HepG2 (cell line): ENCODE results near the gene PKLR. TPM values are rescaled to one million over a fixed set of nuclear protein-coding genes. Genes with fewer than 3 reads are reported as not detected.
A peak's percentile ranks its signal among the peaks of the same experiment; 100 is the strongest.

Source experiments
- BCL6 ChIP-seq: IDR thresholded peaks from 2 replicates; pipeline ENCODE4 v1.6.1; 2016; ENCODE audit warnings: missing genetic modification reagents, missing compliant biosample characterization
- BRCA1 ChIP-seq: sonication (generic); formaldehyde crosslinking; IDR thresholded peaks from 2 replicates; pipeline ENCODE4 v1.4.0; 2020; ENCODE audit warnings: missing genetic modification reagents
- FOXA3 ChIP-seq: IDR thresholded peaks from 2 replicates; pipeline ENCODE4 v1.6.1; 2016; ENCODE audit warnings: missing genetic modification reagents, missing compliant biosample characterization
- FOXC1 ChIP-seq: sonication (generic); formaldehyde crosslinking; IDR thresholded peaks from 2 replicates; pipeline ENCODE4 v1.8.0; 2022; ENCODE audit warnings: mild to moderate bottlenecking, missing genetic modification reagents, borderline replicate concordance
- MYC ChIP-seq: sonication (generic); formaldehyde crosslinking; IDR thresholded peaks from 2 replicates; pipeline ENCODE4 v1.9.0; 2021; ENCODE audit warnings: missing genetic modification reagents, borderline replicate concordance
- RAD51 ChIP-seq: fragments of 450-650 bp; IDR thresholded peaks from 2 replicates; pipeline ENCODE4 v1.6.1; 2016; ENCODE audit warnings: borderline replicate concordance
- RFXAP ChIP-seq: sonication (generic); formaldehyde crosslinking; IDR thresholded peaks from 2 replicates; pipeline ENCODE4 v1.4.0; 2020; ENCODE audit warnings: missing genetic modification reagents, borderline replicate concordance
- SIX1 ChIP-seq: sonication (generic); formaldehyde crosslinking; IDR thresholded peaks from 2 replicates; pipeline ENCODE4 v1.4.0; 2020; ENCODE audit warnings: missing genetic modification reagents, borderline replicate concordance
- XRCC5 ChIP-seq: fragments of 200-400 bp; formaldehyde crosslinking; optimal IDR thresholded peaks from 2 replicates; pipeline ENCODE3; 2017; ENCODE audit warnings: mild to moderate bottlenecking, low read length
- YEATS4 ChIP-seq: sonication (generic); formaldehyde crosslinking; IDR thresholded peaks from 2 replicates; pipeline ENCODE4 v1.4.0; 2020; ENCODE audit warnings: missing genetic modification reagents, borderline replicate concordance
- ZMAT3 ChIP-seq: sonication (generic); formaldehyde crosslinking; conservative IDR thresholded peaks from 2 replicates; pipeline ENCODE4 v1.7.0; 2021; ENCODE audit warnings: missing genetic modification reagents
- ZNF160 ChIP-seq: sonication (generic); formaldehyde crosslinking; IDR thresholded peaks from 2 replicates; pipeline ENCODE4 v1.8.0; 2022; ENCODE audit warnings: mild to moderate bottlenecking, inconsistent platforms, missing genetic modification reagents
- ZNF17 ChIP-seq: sonication (generic); formaldehyde crosslinking; IDR thresholded peaks from 2 replicates; pipeline ENCODE4 v1.5.0; 2020; ENCODE audit warnings: mild to moderate bottlenecking, missing genetic modification reagents
- ZNF205 ChIP-seq: IDR thresholded peaks from 2 replicates; pipeline ENCODE4 v1.6.1; 2018; ENCODE audit warnings: missing biosample characterization, missing genetic modification reagents
- ZNF530 ChIP-seq: sonication (generic); formaldehyde crosslinking; IDR thresholded peaks from 2 replicates; pipeline ENCODE4 v1.5.0; 2020; ENCODE audit warnings: low read depth, mild to moderate bottlenecking, missing genetic modification reagents
- ZNF672 ChIP-seq: sonication (generic); formaldehyde crosslinking; IDR thresholded peaks from 2 replicates; pipeline ENCODE4 v1.8.1; 2022; ENCODE audit warnings: missing genetic modification reagents
- polyA plus RNA-seq, 8 experiments: library from polyadenylated mRNA; depleted of rRNA in 3 of 8; stranded (reverse) in 7 of 8; unstranded in 1 of 8; fragments of >200 nt; fragmentation: Illumina TruSeq in 4 of 8; extraction: Trizol in 4 of 8; gene quantifications; 2 replicates each; pipeline versions ENCODE4 v1.2.1 to v1.2.3, GENCODE V29; 2011 to 2016; ENCODE audit warnings: low read depth in 4 of 8, missing spikeins in 1 of 8, mixed read lengths in 1 of 8; ENCODE audit not compliant: insufficient read depth in 1 of 8
- total RNA-seq, 5 experiments: library from RNA; depleted of rRNA; stranded (reverse); fragments of >200 nt; fragmentation: Illumina TruSeq; extraction: Trizol; gene quantifications; 2 replicates each; pipeline ENCODE4 v1.2.3, GENCODE V29; 2016; ENCODE audit warnings: low read depth in 1 of 5
- TF ChIP-seq, protein P1 (sequence below): sonication (generic); formaldehyde crosslinking; IDR thresholded peaks from 2 replicates; pipeline ENCODE4 v1.5.0; 2020; ENCODE audit warnings: mild to moderate bottlenecking, missing genetic modification reagents, borderline replicate concordance
- TF ChIP-seq, protein P2 (sequence below): sonication (generic); formaldehyde crosslinking; IDR thresholded peaks from 2 replicates; pipeline ENCODE4 v1.4.0; 2020; ENCODE audit warnings: missing genetic modification reagents, borderline replicate concordance
- TF ChIP-seq, protein P3 (sequence below): sonication (generic); formaldehyde crosslinking; IDR thresholded peaks from 2 replicates; pipeline ENCODE4 v1.8.0; 2022; ENCODE audit warnings: missing genetic modification reagents, mild to moderate bottlenecking, borderline replicate concordance
- TF ChIP-seq, protein P4 (sequence below): sonication (generic); formaldehyde crosslinking; IDR thresholded peaks from 2 replicates; pipeline ENCODE4 v1.5.0; 2020; ENCODE audit warnings: mild to moderate bottlenecking, missing genetic modification reagents

The PKLR gene
- total and polyA plus RNA-seq, 2 of the 13 experiments (the other 11 are each of a cell fraction or from before 2014, with no cell fraction given) = 10.3 to 29.3 TPM

DNA sequence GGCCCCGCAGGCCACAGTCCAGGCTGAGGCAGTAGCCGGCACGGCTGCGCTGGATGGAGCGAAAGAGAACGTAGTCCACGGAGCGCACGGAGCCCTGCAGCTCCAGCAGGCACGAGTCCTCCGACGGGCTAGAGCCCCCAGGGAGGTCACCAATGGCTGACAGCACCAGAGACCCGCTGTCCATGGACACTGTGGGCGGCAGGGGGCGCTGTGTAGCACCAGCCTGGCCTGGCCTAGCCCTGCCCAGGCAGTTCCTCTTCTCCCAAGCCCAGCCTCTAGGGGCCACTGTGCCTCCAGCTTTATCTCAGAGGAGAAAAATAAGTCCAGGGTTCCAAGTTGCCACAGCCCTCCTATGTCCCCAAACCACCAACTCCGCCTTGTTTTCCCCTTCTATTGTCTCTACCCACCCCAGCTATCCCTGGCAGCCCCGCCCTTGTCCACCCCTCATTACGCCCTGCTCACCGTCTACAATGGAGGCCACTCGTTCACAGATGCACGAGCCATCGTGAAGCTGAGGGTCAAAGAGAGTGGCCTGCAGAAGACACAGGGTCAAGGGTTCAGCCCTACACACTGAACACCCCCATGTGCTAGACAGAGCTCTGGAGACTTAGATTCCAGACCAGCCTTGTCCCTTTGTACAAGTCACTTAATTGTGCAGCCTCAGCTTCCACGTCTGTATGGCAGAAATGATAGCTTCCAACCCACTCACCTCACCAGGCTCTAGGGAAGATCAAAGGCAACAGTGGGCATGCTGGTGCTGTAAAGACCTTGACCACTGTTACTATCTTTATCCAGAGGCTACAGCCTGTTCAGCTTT lies 50.4 kb downstream of the PKLR start (continued):
- TF ChIP-seq, protein P1, sequence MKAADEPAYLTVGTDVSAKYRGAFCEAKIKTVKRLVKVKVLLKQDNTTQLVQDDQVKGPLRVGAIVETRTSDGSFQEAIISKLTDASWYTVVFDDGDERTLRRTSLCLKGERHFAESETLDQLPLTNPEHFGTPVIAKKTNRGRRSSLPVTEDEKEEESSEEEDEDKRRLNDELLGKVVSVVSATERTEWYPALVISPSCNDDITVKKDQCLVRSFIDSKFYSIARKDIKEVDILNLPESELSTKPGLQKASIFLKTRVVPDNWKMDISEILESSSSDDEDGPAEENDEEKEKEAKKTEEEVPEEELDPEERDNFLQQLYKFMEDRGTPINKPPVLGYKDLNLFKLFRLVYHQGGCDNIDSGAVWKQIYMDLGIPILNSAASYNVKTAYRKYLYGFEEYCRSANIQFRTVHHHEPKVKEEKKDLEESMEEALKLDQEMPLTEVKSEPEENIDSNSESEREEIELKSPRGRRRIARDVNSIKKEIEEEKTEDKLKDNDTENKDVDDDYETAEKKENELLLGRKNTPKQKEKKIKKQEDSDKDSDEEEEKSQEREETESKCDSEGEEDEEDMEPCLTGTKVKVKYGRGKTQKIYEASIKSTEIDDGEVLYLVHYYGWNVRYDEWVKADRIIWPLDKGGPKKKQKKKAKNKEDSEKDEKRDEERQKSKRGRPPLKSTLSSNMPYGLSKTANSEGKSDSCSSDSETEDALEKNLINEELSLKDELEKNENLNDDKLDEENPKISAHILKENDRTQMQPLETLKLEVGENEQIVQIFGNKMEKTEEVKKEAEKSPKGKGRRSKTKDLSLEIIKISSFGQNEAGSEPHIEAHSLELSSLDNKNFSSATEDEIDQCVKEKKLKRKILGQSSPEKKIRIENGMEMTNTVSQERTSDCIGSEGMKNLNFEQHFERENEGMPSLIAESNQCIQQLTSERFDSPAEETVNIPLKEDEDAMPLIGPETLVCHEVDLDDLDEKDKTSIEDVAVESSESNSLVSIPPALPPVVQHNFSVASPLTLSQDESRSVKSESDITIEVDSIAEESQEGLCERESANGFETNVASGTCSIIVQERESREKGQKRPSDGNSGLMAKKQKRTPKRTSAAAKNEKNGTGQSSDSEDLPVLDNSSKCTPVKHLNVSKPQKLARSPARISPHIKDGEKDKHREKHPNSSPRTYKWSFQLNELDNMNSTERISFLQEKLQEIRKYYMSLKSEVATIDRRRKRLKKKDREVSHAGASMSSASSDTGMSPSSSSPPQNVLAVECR = peak; percentile 51; the same call in 1 of the 2 replicates
- TF ChIP-seq RFXAP (CRISPR knock-in tag) (peak; percentile 54; the same call in 1 of the 2 replicates), YEATS4 (CRISPR knock-in tag) (peak; percentile 56; the same call in 1 of the 2 replicates), FOXC1 (no peak), RAD51 (no peak), ZNF530 (CRISPR knock-in tag) (no peak), ZMAT3 (no peak), ZNF160 (CRISPR knock-in tag) (peak; percentile 23; the same call in 1 of the 2 replicates), SIX1 (CRISPR knock-in tag) (no peak), XRCC5 (peak; percentile 97), MYC (peak; percentile 50), ZNF17 (CRISPR knock-in tag) (no peak), BCL6 (peak; percentile 65), ZNF205 (CRISPR knock-in tag) (no peak; the same call in 1 of the 2 replicates), BRCA1 (CRISPR knock-in tag) (no peak), ZNF672 (no peak), FOXA3 (peak; percentile 17; the same call in 1 of the 2 replicates)
- TF ChIP-seq, protein P2, sequence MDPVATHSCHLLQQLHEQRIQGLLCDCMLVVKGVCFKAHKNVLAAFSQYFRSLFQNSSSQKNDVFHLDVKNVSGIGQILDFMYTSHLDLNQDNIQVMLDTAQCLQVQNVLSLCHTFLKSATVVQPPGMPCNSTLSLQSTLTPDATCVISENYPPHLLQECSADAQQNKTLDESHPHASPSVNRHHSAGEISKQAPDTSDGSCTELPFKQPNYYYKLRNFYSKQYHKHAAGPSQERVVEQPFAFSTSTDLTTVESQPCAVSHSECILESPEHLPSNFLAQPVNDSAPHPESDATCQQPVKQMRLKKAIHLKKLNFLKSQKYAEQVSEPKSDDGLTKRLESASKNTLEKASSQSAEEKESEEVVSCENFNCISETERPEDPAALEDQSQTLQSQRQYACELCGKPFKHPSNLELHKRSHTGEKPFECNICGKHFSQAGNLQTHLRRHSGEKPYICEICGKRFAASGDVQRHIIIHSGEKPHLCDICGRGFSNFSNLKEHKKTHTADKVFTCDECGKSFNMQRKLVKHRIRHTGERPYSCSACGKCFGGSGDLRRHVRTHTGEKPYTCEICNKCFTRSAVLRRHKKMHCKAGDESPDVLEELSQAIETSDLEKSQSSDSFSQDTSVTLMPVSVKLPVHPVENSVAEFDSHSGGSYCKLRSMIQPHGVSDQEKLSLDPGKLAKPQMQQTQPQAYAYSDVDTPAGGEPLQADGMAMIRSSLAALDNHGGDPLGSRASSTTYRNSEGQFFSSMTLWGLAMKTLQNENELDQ (CRISPR knock-in tag) = no peak
- TF ChIP-seq, protein P3, sequence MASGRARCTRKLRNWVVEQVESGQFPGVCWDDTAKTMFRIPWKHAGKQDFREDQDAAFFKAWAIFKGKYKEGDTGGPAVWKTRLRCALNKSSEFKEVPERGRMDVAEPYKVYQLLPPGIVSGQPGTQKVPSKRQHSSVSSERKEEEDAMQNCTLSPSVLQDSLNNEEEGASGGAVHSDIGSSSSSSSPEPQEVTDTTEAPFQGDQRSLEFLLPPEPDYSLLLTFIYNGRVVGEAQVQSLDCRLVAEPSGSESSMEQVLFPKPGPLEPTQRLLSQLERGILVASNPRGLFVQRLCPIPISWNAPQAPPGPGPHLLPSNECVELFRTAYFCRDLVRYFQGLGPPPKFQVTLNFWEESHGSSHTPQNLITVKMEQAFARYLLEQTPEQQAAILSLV (CRISPR knock-in tag) = peak; percentile 52; the same call in 1 of the 2 replicates
- TF ChIP-seq, protein P4, sequence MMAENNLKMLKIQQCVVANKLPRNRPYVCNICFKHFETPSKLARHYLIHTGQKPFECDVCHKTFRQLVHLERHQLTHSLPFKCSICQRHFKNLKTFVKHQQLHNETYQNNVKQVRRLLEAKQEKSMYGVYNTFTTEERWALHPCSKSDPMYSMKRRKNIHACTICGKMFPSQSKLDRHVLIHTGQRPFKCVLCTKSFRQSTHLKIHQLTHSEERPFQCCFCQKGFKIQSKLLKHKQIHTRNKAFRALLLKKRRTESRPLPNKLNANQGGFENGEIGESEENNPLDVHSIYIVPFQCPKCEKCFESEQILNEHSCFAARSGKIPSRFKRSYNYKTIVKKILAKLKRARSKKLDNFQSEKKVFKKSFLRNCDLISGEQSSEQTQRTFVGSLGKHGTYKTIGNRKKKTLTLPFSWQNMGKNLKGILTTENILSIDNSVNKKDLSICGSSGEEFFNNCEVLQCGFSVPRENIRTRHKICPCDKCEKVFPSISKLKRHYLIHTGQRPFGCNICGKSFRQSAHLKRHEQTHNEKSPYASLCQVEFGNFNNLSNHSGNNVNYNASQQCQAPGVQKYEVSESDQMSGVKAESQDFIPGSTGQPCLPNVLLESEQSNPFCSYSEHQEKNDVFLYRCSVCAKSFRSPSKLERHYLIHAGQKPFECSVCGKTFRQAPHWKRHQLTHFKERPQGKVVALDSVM (CRISPR knock-in tag) = peak; percentile 56
